HG03025 (cell line): Measurements from ENCODE around the gene NUP93.
"Not testable (repeated sequence)": the region's sequence is repeated elsewhere in the genome, so short reads cannot be mapped to it uniquely, and the experiment has no call there.

Experiments used
- ATAC-seq: cut with Tn5 transposase; IDR thresholded peaks from one replicate; pipeline ENCODE4 v1.9.1; 2021; ENCODE audit warnings: mild to moderate bottlenecking, moderate library complexity; ENCODE audit not compliant: unreplicated experiment, low FRiP score

The NUP93 gene

DNA sequence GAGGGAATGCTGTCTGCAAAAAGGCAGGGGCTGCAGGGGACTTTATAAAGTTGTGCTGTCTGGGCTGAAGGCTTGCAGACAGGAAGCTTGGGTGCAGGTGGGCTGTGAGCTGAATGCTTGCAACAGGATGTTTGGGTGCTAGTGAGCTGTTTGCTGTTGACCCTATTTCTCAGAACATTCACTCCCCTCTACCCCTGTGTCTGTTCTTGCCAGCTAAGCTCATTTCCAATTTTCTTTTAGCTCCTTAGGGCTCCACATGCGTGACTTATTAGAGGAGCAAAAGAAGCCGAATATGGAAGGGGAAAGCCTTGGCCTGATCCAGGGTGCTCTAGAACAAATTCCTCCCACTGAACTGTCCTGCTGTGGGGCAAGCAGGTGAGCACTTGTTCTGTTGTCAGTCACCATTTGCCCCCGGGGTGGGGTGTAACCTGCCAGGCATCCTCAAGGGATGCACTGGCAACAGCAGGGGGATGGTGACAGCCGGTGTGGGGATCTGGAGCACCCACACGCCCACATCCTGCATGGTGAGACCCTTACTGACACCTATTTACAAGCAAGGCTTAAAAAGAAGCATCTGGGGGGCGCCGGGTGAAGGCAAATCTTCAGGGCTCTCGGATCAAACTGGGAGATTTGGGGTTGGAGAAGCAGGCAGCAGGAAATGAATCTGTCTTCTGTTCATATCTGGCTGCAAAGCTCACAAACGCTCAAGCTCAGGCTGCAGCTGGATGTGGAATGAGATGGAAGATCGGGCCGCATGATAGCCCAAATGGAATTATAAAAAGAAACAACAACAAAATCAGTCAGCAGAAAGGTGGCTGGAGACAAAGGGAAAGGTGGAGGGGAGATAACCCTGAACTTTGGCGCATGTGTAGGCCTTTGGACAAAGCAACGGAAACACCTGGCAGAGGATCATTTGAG is 21.1 kb upstream of the NUP93 start:
- no peak for ATAC-seq

- ATAC-seq: no peak
Observed at GRCh38 chr16:56709443-56710040, 20.4 kb upstream of the NUP93 start.

GRCh38 chr16:56710181-56710737 is 19.7 kb upstream of the NUP93 start:
- ATAC-seq: no peak

DNA sequence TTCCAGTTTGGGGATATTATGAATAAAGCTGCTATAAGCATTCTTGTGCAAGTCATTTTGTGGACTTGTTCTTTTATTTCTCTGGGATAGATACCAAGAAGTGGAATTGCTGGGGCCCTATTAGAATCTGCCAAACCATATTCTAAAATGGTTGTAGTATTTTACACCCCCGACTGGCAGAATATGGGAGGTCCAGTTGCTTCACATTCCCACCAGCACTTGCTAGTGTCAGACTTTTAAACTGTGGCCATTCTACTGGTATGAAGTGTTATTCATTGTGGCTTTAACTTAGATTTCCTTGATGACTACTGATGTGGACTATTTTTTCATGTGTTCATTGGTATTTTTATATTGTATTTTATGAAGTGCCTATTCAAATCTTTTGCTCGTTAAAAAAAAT is 18.1 kb upstream of the NUP93 start:
- ATAC-seq: no peak

DNA sequence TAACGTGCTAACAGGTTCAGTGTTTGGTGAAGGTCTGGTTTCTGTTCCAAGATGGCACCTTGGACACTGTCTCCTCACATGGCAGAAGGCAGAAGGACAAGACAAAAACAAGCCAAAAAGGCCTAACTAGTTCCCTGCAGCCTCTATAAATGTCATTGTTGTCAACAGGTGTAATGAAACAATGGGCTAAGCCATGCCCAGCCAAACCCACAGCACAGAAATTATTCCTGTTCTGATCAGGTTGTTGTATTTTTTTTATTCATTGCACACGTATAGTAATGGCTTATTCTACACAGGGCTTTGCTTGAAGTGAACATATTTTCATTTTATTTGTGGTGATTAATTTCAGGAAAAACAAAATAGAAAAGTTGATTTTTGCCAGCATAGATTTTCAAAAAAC is 16.1 kb upstream of the NUP93 start:
- ATAC-seq: no peak

DNA sequence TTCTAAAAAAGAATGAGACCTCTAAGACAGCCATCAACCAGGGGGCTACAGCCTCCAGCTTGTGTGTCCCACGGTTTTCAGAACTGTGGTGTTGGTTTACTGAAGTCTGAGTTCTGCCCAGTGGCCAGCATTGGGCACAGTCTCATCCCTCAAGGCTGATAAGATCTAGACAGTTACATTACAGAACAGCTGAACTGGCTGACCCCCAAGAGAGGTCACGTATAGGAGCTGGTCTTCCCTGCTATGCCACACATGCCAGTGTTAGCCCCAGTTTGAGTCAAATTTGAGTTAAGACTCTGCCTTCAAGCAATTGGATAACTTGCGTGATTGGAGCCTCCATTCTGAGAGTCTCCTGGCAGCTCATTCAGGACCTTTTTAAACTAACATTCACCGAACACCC is 14.8 kb upstream of the NUP93 start:
- ATAC-seq: no peak

DNA sequence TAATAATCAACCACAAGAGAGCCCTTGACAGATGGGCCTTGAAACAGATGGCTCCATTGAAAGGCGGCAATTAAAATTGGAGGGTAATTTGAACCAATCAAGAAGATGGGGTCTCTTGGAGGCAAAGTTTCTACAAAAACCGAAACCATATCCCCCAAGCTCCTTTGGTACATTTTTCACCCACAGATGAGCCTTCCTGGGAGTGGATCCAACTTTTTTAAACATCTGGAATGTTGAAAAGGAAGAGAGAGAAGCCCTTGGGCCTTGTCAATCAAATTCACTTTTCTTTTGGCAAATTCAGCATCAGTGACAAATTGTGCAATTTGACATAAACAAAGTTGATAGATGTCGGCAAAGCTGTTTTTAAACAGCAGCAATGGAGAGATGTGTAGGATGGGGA is 13.2 kb upstream of the NUP93 start:
- ATAC-seq: no peak

DNA sequence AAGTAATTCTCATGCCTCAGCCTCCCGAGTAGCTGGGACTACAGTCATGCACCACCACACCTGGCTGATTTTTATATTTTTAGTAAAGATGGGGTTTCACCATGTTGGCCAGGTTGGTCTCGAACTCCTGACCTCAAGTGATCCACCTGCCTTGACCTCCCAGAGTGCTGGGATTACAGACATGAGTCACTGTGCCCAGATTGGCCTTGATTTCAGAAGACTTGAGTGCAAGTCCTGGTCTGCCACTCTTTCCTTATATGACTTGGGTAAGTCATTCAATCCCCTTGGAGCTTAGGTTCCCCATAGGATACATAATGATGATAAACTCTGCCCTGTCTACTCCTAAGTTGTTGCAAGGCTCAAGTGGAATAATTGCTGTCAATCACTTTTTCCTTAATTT is 12.4 kb upstream of the NUP93 start:
- not testable (repeated sequence) for ATAC-seq

DNA sequence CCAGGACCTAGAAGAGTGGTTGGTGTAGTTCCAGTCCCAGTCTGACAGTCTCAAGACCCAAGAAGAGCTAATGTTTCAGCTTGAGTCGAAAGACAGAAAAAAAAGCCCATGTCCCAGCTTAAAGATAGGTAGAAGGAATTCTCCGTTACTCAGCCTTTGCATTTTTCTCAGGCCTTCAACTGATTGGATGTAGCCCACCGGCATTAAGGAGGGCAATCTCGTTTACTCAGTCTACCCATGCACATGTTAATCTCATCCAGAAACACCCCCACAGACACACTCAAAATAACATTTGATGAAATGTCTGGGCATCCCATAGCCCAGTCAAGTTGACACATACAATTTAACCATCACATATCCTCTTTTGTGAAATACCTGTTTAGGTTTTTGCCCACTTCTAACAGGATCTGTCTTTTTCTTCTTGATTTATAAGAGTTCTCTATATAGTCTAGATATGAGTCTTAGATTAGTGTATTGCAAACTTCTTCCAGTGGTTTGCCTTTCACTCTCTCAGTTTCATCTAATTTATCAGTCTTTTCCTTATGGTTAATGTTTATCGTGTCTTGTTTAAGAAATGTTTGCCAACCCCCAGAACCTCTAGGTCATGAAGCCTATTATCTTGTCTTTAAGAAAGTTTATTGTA is 7.6 kb upstream of the NUP93 start:
- ATAC-seq: no peak

GRCh38 chr16:56724191-56724590 is 5.7 kb upstream of the NUP93 start:
- ATAC-seq: no peak

DNA sequence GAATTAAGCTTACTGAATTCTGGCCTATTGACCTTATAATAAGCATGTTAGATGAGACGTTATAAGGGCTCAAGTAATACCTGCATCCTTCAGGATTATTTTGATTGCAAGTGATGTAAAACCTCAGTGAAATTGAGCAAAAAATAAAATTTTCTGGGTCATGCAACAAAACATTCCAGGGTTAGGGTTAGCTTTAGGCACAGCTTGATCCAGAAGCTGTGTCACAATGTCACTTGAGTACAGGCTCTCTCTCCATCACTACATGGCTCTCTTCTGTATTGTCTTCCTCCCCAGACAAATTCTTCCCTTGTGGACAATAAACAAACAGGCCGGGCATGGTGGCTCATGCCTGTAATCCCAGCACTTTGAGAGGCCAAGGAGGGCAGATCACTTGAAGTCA is 3.6 kb upstream of the NUP93 start:
- no peak for ATAC-seq

- ATAC-seq: no peak
Observed at GRCh38 chr16:56726926-56727325, 3.0 kb upstream of the NUP93 start.

DNA sequence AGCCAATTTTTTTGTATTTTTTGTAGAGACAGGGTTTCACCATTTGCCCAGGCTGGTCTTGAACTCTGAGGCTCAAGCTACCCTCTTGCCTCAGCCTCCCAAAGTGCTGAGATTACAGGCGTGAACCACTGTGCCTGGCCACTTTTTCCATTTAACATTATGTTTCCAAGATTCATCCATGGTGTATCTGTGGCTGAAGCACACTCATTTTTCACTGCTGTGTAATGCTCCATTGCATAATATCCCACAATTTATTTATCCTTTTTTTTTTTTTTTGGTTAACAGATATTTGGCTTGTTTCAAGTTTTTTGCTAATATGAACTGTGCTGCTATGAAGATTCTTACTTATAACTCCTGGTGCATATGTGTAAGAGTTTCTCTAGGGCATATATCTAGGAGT is 1.9 kb upstream of the NUP93 start:
- no peak for ATAC-seq

DNA sequence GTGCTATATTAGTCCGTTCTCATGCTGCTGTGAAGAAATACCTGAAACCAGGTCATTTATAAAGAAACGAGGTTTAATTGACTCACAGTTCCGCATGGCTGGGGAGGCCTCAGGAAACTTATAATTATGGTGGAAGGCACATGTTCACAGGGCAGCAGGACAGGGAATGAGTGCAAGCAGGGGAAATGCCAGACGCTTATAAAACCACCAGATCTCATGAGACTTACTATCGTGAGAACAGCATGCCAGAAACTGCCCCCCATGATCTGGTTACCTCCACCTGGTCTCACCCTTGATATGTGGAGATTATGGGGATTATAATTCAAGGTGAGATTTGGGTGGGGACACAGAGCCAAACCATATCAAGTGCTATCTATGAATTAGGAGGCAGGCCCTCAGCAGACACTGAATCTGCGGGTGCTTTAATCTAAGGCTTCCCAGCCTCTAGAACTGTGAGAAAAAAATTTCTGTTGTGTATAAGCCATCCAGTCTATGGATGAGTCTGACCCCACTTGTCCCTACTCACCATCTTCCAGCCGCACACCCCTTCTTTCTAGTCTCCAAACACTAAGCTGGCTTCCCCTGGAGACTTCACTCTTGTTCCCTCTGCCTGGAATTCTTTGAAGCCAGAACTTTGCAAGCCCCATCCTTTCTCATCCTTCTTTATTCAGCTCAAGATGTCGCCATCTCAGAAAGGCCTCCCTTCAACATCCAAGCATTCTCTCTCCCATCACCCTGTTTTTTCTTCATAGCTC is 772 bp upstream of the NUP93 start:
- no peak for ATAC-seq

- ATAC-seq: no peak
Observed at GRCh38 chr16:56732366-56732765, 2.4 kb downstream of the NUP93 start.

GRCh38 chr16:56732832-56733231 is 2.9 kb downstream of the NUP93 start:
- ATAC-seq: no peak

GRCh38 chr16:56734429-56734828 is 4.5 kb downstream of the NUP93 start:
- ATAC-seq: no peak

DNA sequence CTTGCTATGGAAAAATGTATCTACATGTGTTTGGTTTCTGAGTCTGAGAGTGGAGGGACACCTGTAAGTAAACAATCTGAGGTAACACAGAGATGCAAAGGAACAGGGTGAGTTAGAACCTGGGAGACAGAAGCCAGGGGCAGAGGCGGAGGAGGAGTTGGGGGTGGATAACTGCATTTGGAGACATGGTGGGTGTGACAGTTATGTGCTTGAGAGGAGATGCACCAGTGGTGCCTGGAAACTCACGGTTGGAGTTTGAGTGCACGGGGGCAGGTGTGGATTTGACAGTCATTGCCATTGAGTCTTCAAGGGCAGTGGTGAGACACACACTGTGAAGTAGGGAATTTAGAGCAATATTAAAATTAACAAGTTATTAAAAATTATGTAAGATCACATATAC is 6.5 kb downstream of the NUP93 start:
- no peak for ATAC-seq

- ATAC-seq: no peak
Observed at GRCh38 chr16:56737539-56737938, 7.6 kb downstream of the NUP93 start.

- ATAC-seq: no peak
Observed at GRCh38 chr16:56738221-56738620, 8.3 kb downstream of the NUP93 start.

- not testable (repeated sequence) for ATAC-seq
Observed at GRCh38 chr16:56739378-56739777, 9.4 kb downstream of the NUP93 start.
